ENCODE data around the gene CYP4A22. TPM values are rescaled to one million over a fixed set of nuclear protein-coding genes. Genes with fewer than 3 reads are reported as not detected.

CYP4A22 gene, protein sequence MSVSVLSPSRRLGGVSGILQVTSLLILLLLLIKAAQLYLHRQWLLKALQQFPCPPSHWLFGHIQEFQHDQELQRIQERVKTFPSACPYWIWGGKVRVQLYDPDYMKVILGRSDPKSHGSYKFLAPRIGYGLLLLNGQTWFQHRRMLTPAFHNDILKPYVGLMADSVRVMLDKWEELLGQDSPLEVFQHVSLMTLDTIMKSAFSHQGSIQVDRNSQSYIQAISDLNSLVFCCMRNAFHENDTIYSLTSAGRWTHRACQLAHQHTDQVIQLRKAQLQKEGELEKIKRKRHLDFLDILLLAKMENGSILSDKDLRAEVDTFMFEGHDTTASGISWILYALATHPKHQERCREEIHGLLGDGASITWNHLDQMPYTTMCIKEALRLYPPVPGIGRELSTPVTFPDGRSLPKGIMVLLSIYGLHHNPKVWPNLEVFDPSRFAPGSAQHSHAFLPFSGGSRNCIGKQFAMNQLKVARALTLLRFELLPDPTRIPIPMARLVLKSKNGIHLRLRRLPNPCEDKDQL
- total RNA-seq (2014; rRNA removed; shearing (Covaris generic)), result not detected in 2 replicates
- not detected in 2 replicates for polyA plus RNA-seq (2016; fragmentation: Nextera tagmentation; extraction: Ambion mirVana)
- long read RNA-seq, result 0 reads

DNA sequence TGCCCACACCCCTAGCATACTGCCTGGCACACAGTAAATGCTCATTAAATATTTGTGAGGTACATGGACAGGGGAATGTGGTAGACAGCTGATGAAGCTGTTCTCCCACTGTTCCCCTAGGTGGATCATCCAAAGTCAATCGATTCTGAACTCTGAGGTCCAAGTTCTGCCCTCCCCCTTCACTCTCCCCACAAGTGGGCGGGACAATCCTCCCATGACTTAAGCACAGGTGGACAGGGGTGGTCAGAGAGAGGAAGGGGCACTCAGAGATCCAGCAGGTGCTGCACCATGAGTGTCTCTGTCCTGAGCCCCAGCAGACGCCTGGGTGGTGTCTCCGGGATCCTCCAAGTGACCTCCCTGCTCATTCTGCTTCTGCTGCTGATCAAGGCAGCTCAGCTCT lies at the start of gene CYP4A22:
CYP4A22 (plus strand) TSS at position 244 of the 400 bp plus-strand sequence; CDS start at position 289, 45 bp downstream.
- no peaks in the 10 kb centered on the region for H3K36me3 ChIP-seq (ENCODE audit: insufficient read depth)
- Mint-ChIP-seq H3K4me1 (no peaks in the 10 kb centered on the region), H3K36me3 (ENCODE audit: low read depth) (no peaks in the 10 kb centered on the region), H3K9me3 (no peaks in the 10 kb centered on the region; the same call in 2 of the 3 replicates), H3K4me3 (no peak within 1 kb of the TSS), H3K27ac (no peak within 1 kb of the TSS), H3K27me3 (ENCODE audit: insufficient read depth, low read depth, poor library complexity) (peaks cover 2% of the 10 kb centered on the region)
- H3K27ac ChIP-seq (ENCODE audit: low read depth), result no peak within 1 kb of the TSS
- H3K4me3 ChIP-seq, result no peak within 1 kb of the TSS
- no peaks in the 10 kb centered on the region for H3K4me1 ChIP-seq (ENCODE audit: insufficient read depth)
- no peaks in the 10 kb centered on the region for H4K20me1 ChIP-seq (replicated peaks; ENCODE audit: insufficient read depth)
- no peaks in the 10 kb centered on the region for H3K9me2 ChIP-seq (ENCODE audit: insufficient read depth)
- H3K4me2 ChIP-seq, result no peak within 1 kb of the TSS
- no peak for ATAC-seq
- no peak within 1 kb of the TSS for H2AFZ ChIP-seq
- no peak for DNase-seq (ENCODE audit: low spot score)
- no peaks in the 10 kb centered on the region for H3K79me2 ChIP-seq (replicated peaks; ENCODE audit: insufficient read depth)
- H3F3A ChIP-seq (replicated peaks; ENCODE audit: low read depth), result no peaks in the 10 kb centered on the region
- H3K27me3 ChIP-seq (ENCODE audit: insufficient read depth), result no peaks in the 10 kb centered on the region
- no peak for TF ChIP-seq POLR2AphosphoS5 (IDR thresholded peaks at IDR 0.05; ENCODE audit: low read depth)
- no peak for TF ChIP-seq EZH2 (IDR thresholded peaks at IDR 0.05; ENCODE audit: low read depth, unreplicated experiment)
- no peak for TF ChIP-seq NANOG (IDR thresholded peaks at IDR 0.05; ENCODE audit: borderline replicate concordance)
- no peak for TF ChIP-seq STAT1 (IDR thresholded peaks at IDR 0.05; ENCODE audit: unreplicated experiment)
- TF ChIP-seq, protein P1, sequence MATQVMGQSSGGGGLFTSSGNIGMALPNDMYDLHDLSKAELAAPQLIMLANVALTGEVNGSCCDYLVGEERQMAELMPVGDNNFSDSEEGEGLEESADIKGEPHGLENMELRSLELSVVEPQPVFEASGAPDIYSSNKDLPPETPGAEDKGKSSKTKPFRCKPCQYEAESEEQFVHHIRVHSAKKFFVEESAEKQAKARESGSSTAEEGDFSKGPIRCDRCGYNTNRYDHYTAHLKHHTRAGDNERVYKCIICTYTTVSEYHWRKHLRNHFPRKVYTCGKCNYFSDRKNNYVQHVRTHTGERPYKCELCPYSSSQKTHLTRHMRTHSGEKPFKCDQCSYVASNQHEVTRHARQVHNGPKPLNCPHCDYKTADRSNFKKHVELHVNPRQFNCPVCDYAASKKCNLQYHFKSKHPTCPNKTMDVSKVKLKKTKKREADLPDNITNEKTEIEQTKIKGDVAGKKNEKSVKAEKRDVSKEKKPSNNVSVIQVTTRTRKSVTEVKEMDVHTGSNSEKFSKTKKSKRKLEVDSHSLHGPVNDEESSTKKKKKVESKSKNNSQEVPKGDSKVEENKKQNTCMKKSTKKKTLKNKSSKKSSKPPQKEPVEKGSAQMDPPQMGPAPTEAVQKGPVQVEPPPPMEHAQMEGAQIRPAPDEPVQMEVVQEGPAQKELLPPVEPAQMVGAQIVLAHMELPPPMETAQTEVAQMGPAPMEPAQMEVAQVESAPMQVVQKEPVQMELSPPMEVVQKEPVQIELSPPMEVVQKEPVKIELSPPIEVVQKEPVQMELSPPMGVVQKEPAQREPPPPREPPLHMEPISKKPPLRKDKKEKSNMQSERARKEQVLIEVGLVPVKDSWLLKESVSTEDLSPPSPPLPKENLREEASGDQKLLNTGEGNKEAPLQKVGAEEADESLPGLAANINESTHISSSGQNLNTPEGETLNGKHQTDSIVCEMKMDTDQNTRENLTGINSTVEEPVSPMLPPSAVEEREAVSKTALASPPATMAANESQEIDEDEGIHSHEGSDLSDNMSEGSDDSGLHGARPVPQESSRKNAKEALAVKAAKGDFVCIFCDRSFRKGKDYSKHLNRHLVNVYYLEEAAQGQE (IDR thresholded peaks at IDR 0.05; ENCODE audit: unreplicated experiment), result no peak
- TF ChIP-seq CREB1 (CRISPR knock-in tag; IDR thresholded peaks at IDR 0.05; ENCODE audit: low read depth), result no peak
- TF ChIP-seq, protein P2, sequence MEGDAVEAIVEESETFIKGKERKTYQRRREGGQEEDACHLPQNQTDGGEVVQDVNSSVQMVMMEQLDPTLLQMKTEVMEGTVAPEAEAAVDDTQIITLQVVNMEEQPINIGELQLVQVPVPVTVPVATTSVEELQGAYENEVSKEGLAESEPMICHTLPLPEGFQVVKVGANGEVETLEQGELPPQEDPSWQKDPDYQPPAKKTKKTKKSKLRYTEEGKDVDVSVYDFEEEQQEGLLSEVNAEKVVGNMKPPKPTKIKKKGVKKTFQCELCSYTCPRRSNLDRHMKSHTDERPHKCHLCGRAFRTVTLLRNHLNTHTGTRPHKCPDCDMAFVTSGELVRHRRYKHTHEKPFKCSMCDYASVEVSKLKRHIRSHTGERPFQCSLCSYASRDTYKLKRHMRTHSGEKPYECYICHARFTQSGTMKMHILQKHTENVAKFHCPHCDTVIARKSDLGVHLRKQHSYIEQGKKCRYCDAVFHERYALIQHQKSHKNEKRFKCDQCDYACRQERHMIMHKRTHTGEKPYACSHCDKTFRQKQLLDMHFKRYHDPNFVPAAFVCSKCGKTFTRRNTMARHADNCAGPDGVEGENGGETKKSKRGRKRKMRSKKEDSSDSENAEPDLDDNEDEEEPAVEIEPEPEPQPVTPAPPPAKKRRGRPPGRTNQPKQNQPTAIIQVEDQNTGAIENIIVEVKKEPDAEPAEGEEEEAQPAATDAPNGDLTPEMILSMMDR (conservative IDR thresholded peaks at IDR 0.05; ENCODE audit: low read depth in 2 of 2), result no peak
- TF ChIP-seq, protein P3, sequence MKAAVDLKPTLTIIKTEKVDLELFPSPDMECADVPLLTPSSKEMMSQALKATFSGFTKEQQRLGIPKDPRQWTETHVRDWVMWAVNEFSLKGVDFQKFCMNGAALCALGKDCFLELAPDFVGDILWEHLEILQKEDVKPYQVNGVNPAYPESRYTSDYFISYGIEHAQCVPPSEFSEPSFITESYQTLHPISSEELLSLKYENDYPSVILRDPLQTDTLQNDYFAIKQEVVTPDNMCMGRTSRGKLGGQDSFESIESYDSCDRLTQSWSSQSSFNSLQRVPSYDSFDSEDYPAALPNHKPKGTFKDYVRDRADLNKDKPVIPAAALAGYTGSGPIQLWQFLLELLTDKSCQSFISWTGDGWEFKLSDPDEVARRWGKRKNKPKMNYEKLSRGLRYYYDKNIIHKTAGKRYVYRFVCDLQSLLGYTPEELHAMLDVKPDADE (IDR thresholded peaks at IDR 0.05), result no peak
- TF ChIP-seq ZNF114 (CRISPR knock-in tag; IDR thresholded peaks at IDR 0.05), result no peak
- TF ChIP-seq, protein P4, sequence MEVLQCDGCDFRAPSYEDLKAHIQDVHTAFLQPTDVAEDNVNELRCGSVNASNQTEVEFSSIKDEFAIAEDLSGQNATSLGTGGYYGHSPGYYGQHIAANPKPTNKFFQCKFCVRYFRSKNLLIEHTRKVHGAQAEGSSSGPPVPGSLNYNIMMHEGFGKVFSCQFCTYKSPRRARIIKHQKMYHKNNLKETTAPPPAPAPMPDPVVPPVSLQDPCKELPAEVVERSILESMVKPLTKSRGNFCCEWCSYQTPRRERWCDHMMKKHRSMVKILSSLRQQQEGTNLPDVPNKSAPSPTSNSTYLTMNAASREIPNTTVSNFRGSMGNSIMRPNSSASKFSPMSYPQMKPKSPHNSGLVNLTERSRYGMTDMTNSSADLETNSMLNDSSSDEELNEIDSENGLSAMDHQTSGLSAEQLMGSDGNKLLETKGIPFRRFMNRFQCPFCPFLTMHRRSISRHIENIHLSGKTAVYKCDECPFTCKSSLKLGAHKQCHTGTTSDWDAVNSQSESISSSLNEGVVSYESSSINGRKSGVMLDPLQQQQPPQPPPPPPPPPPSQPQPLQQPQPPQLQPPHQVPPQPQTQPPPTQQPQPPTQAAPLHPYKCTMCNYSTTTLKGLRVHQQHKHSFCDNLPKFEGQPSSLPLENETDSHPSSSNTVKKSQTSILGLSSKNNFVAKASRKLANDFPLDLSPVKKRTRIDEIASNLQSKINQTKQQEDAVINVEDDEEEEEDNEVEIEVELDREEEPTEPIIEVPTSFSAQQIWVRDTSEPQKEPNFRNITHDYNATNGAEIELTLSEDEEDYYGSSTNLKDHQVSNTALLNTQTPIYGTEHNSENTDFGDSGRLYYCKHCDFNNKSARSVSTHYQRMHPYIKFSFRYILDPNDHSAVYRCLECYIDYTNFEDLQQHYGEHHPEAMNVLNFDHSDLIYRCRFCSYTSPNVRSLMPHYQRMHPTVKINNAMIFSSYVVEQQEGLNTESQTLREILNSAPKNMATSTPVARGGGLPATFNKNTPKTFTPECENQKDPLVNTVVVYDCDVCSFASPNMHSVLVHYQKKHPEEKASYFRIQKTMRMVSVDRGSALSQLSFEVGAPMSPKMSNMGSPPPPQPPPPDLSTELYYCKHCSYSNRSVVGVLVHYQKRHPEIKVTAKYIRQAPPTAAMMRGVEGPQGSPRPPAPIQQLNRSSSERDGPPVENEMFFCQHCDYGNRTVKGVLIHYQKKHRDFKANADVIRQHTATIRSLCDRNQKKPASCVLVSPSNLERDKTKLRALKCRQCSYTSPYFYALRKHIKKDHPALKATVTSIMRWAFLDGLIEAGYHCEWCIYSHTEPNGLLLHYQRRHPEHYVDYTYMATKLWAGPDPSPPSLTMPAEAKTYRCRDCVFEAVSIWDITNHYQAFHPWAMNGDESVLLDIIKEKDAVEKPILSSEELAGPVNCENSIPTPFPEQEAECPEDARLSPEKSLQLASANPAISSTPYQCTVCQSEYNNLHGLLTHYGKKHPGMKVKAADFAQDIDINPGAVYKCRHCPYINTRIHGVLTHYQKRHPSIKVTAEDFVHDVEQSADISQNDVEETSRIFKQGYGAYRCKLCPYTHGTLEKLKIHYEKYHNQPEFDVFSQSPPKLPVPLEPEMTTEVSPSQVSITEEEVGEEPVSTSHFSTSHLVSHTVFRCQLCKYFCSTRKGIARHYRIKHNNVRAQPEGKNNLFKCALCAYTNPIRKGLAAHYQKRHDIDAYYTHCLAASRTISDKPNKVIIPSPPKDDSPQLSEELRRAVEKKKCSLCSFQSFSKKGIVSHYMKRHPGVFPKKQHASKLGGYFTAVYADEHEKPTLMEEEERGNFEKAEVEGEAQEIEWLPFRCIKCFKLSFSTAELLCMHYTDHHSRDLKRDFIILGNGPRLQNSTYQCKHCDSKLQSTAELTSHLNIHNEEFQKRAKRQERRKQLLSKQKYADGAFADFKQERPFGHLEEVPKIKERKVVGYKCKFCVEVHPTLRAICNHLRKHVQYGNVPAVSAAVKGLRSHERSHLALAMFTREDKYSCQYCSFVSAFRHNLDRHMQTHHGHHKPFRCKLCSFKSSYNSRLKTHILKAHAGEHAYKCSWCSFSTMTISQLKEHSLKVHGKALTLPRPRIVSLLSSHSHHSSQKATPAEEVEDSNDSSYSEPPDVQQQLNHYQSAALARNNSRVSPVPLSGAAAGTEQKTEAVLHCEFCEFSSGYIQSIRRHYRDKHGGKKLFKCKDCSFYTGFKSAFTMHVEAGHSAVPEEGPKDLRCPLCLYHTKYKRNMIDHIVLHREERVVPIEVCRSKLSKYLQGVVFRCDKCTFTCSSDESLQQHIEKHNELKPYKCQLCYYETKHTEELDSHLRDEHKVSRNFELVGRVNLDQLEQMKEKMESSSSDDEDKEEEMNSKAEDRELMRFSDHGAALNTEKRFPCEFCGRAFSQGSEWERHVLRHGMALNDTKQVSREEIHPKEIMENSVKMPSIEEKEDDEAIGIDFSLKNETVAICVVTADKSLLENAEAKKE (CRISPR knock-in tag; IDR thresholded peaks at IDR 0.05), result no peak
- TF ChIP-seq EZH2phosphoT487 (IDR thresholded peaks at IDR 0.05; ENCODE audit: unreplicated experiment), result no peak
- TF ChIP-seq JUNB (IDR thresholded peaks at IDR 0.05; ENCODE audit: unreplicated experiment), result no peak
